ENCODE measurements around the gene TRABD2B.

- TF ChIP-seq CTCF (IDR thresholded peaks at IDR 0.05) (no peak), POLR2AphosphoS5 (IDR thresholded peaks at IDR 0.05) (no peak), POLR2A (IDR thresholded peaks at IDR 0.05) (no peak)
These were observed 227.2 kb downstream of the TRABD2B start for GRCh38 chr1:47769983-47770382.

Measured in prostate gland (tissue), 2 donors.